ENCODE results near the gene DYNC2I2. TPM values are rescaled to one million over a fixed set of nuclear protein-coding genes. Genes with fewer than 3 reads are reported as not detected.

Gene DYNC2I2
- total RNA-seq, 2 experiments from 2014 or later = 55.5 to 97.6 TPM

- Histone ChIP-seq H3K9me3 (ENCODE audit: low read length) (no peaks in the 10 kb centered on the region), H3K4me3 (ENCODE audit: low read depth, low read length, poor library complexity, severe bottlenecking) (peak overlapping the region; percentile 92), H3K9me2 (ENCODE audit: insufficient read depth, low read length) (no peaks in the 10 kb centered on the region), H3K4me2 (ENCODE audit: low read length) (peak overlapping the region; percentile 93), H2AFZ (ENCODE audit: low read length) (no peak overlapping the region), H3K27ac (ENCODE audit: low read depth, low read length, poor library complexity, severe bottlenecking) (peak overlapping the region; percentile 59), H3K79me2 (ENCODE audit: insufficient read depth, low read depth, low read length) (peaks cover 76% of the 10 kb centered on the region), H3K4me1 (ENCODE audit: insufficient read depth, low read length, poor library complexity, severe bottlenecking) (peaks cover 40% of the 10 kb centered on the region), H3K36me3 (ENCODE audit: insufficient read depth, low read length) (peaks cover 65% of the 10 kb centered on the region), H4K20me1 (ENCODE audit: insufficient read depth, low read length) (peaks cover 34% of the 10 kb centered on the region)
- ChIA-PET POLR2A (interaction anchor here (1.3 kb wide), 1 partner anchor 34 kb away, joined by 3 read pairs; no protein-coding TSS in a partner anchor), CTCF (ENCODE audit: unreplicated experiment) (no interaction called here)
- intact Hi-C loops (cut with micrococcal nuclease; ENCODE audit: unreplicated experiment) = no loop called here
- TF ChIP-seq, protein P1, sequence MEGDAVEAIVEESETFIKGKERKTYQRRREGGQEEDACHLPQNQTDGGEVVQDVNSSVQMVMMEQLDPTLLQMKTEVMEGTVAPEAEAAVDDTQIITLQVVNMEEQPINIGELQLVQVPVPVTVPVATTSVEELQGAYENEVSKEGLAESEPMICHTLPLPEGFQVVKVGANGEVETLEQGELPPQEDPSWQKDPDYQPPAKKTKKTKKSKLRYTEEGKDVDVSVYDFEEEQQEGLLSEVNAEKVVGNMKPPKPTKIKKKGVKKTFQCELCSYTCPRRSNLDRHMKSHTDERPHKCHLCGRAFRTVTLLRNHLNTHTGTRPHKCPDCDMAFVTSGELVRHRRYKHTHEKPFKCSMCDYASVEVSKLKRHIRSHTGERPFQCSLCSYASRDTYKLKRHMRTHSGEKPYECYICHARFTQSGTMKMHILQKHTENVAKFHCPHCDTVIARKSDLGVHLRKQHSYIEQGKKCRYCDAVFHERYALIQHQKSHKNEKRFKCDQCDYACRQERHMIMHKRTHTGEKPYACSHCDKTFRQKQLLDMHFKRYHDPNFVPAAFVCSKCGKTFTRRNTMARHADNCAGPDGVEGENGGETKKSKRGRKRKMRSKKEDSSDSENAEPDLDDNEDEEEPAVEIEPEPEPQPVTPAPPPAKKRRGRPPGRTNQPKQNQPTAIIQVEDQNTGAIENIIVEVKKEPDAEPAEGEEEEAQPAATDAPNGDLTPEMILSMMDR (conservative IDR thresholded peaks at IDR 0.05; ENCODE audit: low read length) = no peak
- TF ChIP-seq EZH2phosphoT487 (IDR thresholded peaks at IDR 0.05; ENCODE audit: borderline replicate concordance, low read depth, low read length) = no peak
- no TSS peak for BruUV-seq (replicated peaks)
- no peak for DNase-seq (ENCODE audit: low spot score)
Measured at GRCh38 chr9:128690684-128691034, 34.0 kb upstream of the DYNC2I2 start.

DNA sequence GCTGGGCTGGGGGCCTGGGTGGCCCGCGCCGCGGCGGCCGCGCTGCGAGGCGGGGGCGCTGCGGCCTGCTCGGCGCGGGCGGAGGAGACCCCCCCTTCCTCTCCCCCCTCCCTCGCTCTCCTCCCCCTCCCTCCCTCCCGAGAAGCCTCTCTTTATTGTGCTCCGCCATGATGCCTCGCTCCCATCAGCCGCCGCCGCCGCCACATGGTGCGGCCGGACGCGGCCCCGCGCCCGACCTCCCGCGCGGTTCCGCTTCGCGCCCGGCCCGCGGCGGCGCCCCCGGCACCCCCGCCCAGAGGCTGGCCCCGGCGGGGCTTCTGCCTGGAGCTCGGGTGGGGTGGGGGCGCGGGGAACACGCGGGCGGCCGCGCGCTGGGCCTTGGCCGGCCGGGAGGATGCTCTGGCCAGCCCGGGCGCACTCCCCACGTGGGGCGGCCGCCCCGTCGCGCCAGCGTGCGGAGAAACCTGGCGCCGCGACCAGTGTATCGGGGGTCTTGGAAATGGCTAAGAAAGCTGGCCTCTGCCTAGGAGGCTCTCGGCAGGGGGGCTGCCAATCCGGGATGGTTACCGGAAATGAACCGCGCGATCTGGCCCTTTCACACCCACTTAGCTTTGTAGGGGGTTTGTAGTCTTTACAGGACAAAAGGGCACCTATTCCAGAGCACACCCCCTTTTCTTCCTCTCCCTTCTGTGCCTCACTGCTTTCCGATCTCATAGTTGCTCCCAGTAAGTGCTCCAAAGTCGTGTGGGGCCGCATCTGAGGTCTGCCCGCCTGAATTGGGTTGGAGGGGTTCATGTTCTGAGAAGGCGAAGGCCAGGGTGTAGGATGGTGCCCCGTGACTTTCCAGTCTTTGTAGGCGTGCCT lies 33.4 kb upstream of the DYNC2I2 start:
- DNase-seq (ENCODE audit: low spot score) = peak; percentile 71
- Histone ChIP-seq H2AFZ (ENCODE audit: low read length) (no peak overlapping the region), H3K27ac (ENCODE audit: low read depth, low read length, poor library complexity, severe bottlenecking) (peak overlapping the region; percentile 59), H4K20me1 (ENCODE audit: insufficient read depth, low read length) (peaks cover 34% of the 10 kb centered on the region), H3K4me3 (ENCODE audit: low read depth, low read length, poor library complexity, severe bottlenecking) (peak overlapping the region; percentile 92), H3K9me3 (ENCODE audit: low read length) (no peaks in the 10 kb centered on the region), H3K9me2 (ENCODE audit: insufficient read depth, low read length) (no peaks in the 10 kb centered on the region), H3K36me3 (ENCODE audit: insufficient read depth, low read length) (peaks cover 67% of the 10 kb centered on the region), H3K4me1 (ENCODE audit: insufficient read depth, low read length, poor library complexity, severe bottlenecking) (peaks cover 40% of the 10 kb centered on the region), H3K4me2 (ENCODE audit: low read length) (peak overlapping the region; percentile 93), H3K79me2 (ENCODE audit: insufficient read depth, low read depth, low read length) (peaks cover 82% of the 10 kb centered on the region)
- no TSS peak for BruUV-seq (replicated peaks)
- ChIA-PET POLR2A (interaction anchor here (0.7 to 1.1 kb wide), 3 partner anchors 11 to 101 kb away, joined by 3 to 4 read pairs (median 3); no protein-coding TSS in a partner anchor), CTCF (ENCODE audit: unreplicated experiment) (interaction anchor here (0.6 to 0.7 kb wide), 2 partner anchors 192 to 623 kb away, joined by 3 to 8 read pairs; partner anchors contain the start of genes KYAT1, LRRC8A and NAIF1)
- intact Hi-C loops (cut with micrococcal nuclease; ENCODE audit: unreplicated experiment) = loop anchor here (2.0 to 10.0 kb wide), 4 partner anchors 43 to 1355 kb away; partner anchors contain the start of genes FNBP1 and SPTAN1
- no peak for TF ChIP-seq EZH2phosphoT487 (IDR thresholded peaks at IDR 0.05; ENCODE audit: borderline replicate concordance, low read depth, low read length)
- TF ChIP-seq, protein P1 (conservative IDR thresholded peaks at IDR 0.05; ENCODE audit: low read length) = no peak

All from OCI-LY7 (cell line).